ENCODE results near the gene SPATA13.
"Not testable (repeated sequence)": the region's sequence is repeated elsewhere in the genome, so short reads cannot be mapped to it uniquely, and the experiment has no call there.

Gene SPATA13

GRCh38 chr13:24199016-24199415 is 38.5 kb downstream of the SPATA13 start:
- TF ChIP-seq CTCF (IDR thresholded peaks at IDR 0.05; ENCODE audit: low read depth, low read length) = no peak
- H3K4me3 ChIP-seq (ENCODE audit: low read depth, low read length) = no peak overlapping the region

GRCh38 chr13:24202215-24202614 is 41.7 kb downstream of the SPATA13 start:
- TF ChIP-seq CTCF (IDR thresholded peaks at IDR 0.05; ENCODE audit: low read depth, low read length) = no peak
- H3K4me3 ChIP-seq (ENCODE audit: low read depth, low read length) = no peak overlapping the region

- H3K4me3 ChIP-seq (ENCODE audit: low read depth, low read length) = no peak overlapping the region
Measured at GRCh38 chr13:24203273-24203672, 42.8 kb downstream of the SPATA13 start.

DNA sequence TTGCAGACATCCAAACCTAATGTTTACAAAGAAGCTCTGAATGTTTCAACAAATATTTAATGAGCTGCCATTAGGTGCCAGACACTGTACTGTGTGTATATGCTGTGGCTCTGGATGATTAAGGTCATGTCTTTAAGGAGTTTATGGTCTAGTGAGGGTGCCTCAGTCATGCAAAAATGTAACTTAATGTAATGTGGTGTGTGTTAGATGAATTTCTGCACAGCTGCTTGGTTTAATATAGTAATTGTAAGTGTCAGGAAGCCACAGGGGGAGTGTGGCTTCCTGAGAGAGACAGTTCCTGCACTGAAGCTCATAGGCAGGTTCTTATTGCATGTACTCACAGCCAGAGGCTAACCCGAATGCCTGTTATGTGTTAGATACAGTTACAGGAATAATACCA is 43.3 kb downstream of the SPATA13 start:
- TF ChIP-seq CTCF (IDR thresholded peaks at IDR 0.05; ENCODE audit: low read depth, low read length) = no peak
- H3K4me3 ChIP-seq (ENCODE audit: low read depth, low read length) = no peak overlapping the region

More at GRCh38 chr13:24203273-24203672, 42.8 kb downstream of the SPATA13 start:
- no peak for TF ChIP-seq CTCF (IDR thresholded peaks at IDR 0.05; ENCODE audit: low read depth, low read length)

DNA sequence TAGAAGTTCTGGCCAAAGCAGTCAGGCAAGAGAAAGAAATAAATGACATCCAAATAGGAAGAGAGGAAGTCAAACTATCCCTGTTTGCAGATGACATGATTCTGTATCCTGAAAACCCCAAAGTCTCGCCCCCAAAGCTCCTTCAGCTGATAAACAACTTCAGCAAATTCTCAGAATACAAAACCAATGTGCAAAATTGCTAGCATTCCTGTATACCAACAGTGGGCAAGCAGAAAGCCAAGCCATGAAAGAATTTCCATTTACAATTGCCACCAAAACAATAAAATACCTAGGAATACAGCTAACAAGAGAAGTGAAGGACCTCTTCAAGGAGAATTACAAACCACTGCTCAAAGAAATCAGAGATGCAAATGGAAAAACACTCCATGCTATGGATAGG is 44.6 kb downstream of the SPATA13 start:
- H3K4me3 ChIP-seq (ENCODE audit: low read depth, low read length) = not testable (repeated sequence)

- H3K4me3 ChIP-seq (ENCODE audit: low read depth, low read length) = no peak overlapping the region
- no peak for TF ChIP-seq CTCF (IDR thresholded peaks at IDR 0.05; ENCODE audit: low read depth, low read length)
Measured at GRCh38 chr13:24207841-24208667, 47.5 kb downstream of the SPATA13 start.

DNA sequence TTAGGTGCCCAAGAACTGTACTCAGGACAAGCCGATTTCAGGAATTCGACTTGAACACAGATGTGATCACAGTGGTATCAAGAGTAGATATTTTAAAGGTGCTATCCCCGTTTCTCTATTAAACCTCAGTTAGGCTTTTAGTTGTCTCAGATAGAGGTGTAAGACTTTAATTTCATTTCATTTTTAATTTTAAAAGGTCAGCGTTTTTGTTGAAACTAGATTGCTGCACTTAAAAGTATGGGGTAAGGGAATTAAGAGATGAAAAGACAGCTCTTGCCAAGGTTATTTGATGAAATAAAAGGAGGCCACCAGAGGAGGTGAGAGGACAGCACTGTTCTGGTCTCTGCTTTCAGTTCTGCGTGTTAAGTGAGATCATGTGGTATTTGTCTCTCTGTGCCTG is 48.6 kb downstream of the SPATA13 start:
- TF ChIP-seq CTCF (IDR thresholded peaks at IDR 0.05; ENCODE audit: low read depth, low read length) = no peak
- H3K4me3 ChIP-seq (ENCODE audit: low read depth, low read length) = no peak overlapping the region

GRCh38 chr13:24212254-24212653 is 51.7 kb downstream of the SPATA13 start:
- no peak for TF ChIP-seq CTCF (IDR thresholded peaks at IDR 0.05; ENCODE audit: low read depth, low read length)
- no peak overlapping the region for H3K4me3 ChIP-seq (ENCODE audit: low read depth, low read length)
